Measurements from ENCODE around the gene TMEM242. TPM values are rescaled to one million over a fixed set of nuclear protein-coding genes. Genes with fewer than 3 reads are reported as not detected.

Gene TMEM242
- total and polyA plus RNA-seq, 10 of the 15 experiments (the other 5 are each of a cell fraction or from before 2014, with no cell fraction given): 2.8 to 9.8 (median 5.5) TPM

- Histone ChIP-seq H3K79me2 (ENCODE audit: control insufficient read depth, insufficient read depth, low read length) (no peaks in the 10 kb centered on the region), H3K27ac (ENCODE audit: control insufficient read depth, insufficient read depth) (no peak overlapping the region), H3K4me2 (ENCODE audit: control insufficient read depth, insufficient read depth) (no peak overlapping the region), H4K20me1 (ENCODE audit: control insufficient read depth, insufficient read depth) (no peaks in the 10 kb centered on the region), H3K36me3 (ENCODE audit: control insufficient read depth in 2 of 2, insufficient read depth in 2 of 2, low read length in 1 of 2) (no peaks in the 10 kb centered on the region), H3K9me3 (replicated peaks; ENCODE audit: control insufficient read depth, insufficient read depth, low read length) (no peaks in the 10 kb centered on the region), H2AFZ (ENCODE audit: control insufficient read depth, low read depth, low read length) (no peak overlapping the region), H3K27me3 (replicated peaks in 1 of 2; ENCODE audit: control insufficient read depth in 2 of 2, insufficient read depth in 2 of 2, low read length in 1 of 2) (no peaks in the 10 kb centered on the region), H3K4me1 (ENCODE audit: control insufficient read depth, insufficient read depth, low read length) (no peaks in the 10 kb centered on the region), H3K9ac (ENCODE audit: control insufficient read depth, insufficient read depth, low read length) (no peak overlapping the region), H3K4me3 (no peak overlapping the region)
- ChIA-PET RAD21 (ENCODE audit: unreplicated experiment) (no interaction called here), SMC1A (ENCODE audit: uncharacterized antibody, unreplicated experiment) (no interaction called here), CTCF (interaction anchor here (0.8 kb wide), 1 partner anchor 10 kb away, joined by 3 read pairs; no protein-coding TSS in a partner anchor), POLR2A (no interaction called here)
- in situ Hi-C loops (cut with MboI): no loop called here
- BruUV-seq (replicated peaks): no TSS peak
- FAIRE-seq (no peak), ATAC-seq (peak; percentile 35; the same call in 1 of the 3 replicates), DNase-seq (ENCODE audit: low read depth, low spot score) (no peak)
- 39% methylated on average over 7 of the region's 9 CpGs for WGBS (ENCODE audit: insufficient coverage, insufficient replicate concordance, low lambda C conversion rate, missing lambda C conversion rate)
- intact Hi-C loops (cut with micrococcal nuclease; ENCODE audit: unreplicated experiment): no loop called here
- TF ChIP-seq JUNB (IDR thresholded peaks at IDR 0.05): no peak
- TF ChIP-seq, protein P1, sequence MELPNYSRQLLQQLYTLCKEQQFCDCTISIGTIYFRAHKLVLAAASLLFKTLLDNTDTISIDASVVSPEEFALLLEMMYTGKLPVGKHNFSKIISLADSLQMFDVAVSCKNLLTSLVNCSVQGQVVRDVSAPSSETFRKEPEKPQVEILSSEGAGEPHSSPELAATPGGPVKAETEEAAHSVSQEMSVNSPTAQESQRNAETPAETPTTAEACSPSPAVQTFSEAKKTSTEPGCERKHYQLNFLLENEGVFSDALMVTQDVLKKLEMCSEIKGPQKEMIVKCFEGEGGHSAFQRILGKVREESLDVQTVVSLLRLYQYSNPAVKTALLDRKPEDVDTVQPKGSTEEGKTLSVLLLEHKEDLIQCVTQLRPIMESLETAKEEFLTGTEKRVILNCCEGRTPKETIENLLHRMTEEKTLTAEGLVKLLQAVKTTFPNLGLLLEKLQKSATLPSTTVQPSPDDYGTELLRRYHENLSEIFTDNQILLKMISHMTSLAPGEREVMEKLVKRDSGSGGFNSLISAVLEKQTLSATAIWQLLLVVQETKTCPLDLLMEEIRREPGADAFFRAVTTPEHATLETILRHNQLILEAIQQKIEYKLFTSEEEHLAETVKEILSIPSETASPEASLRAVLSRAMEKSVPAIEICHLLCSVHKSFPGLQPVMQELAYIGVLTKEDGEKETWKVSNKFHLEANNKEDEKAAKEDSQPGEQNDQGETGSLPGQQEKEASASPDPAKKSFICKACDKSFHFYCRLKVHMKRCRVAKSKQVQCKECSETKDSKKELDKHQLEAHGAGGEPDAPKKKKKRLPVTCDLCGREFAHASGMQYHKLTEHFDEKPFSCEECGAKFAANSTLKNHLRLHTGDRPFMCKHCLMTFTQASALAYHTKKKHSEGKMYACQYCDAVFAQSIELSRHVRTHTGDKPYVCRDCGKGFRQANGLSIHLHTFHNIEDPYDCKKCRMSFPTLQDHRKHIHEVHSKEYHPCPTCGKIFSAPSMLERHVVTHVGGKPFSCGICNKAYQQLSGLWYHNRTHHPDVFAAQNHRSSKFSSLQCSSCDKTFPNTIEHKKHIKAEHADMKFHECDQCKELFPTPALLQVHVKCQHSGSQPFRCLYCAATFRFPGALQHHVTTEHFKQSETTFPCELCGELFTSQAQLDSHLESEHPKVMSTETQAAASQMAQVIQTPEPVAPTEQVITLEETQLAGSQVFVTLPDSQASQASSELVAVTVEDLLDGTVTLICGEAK (IDR thresholded peaks at IDR 0.05; ENCODE audit: borderline replicate concordance): no peak
- TF ChIP-seq WRNIP1 (IDR thresholded peaks at IDR 0.05; ENCODE audit: borderline replicate concordance, low read depth, low read length): no peak
- no peak for TF ChIP-seq LARP7 (IDR thresholded peaks at IDR 0.05)
- TF ChIP-seq CBX3 (IDR thresholded peaks at IDR 0.05; ENCODE audit: borderline replicate concordance, low read depth): no peak
- TF ChIP-seq MAX (IDR thresholded peaks at IDR 0.05; ENCODE audit: low read depth, low read length): no peak
- no peak for TF ChIP-seq DPF2 (IDR thresholded peaks at IDR 0.05)
- TF ChIP-seq STAT1 (conservative IDR thresholded peaks at IDR 0.05): no peak
- TF ChIP-seq CREB1 (IDR thresholded peaks at IDR 0.05; ENCODE audit: low read depth): no peak
- TF ChIP-seq MTA3 (IDR thresholded peaks at IDR 0.05; ENCODE audit: borderline replicate concordance, low read length): no peak
- no peak for TF ChIP-seq GATAD2B (conservative IDR thresholded peaks at IDR 0.05; ENCODE audit: low read depth)
- TF ChIP-seq ZZZ3 (IDR thresholded peaks at IDR 0.05; ENCODE audit: control insufficient read depth, insufficient read length, low read depth): no peak
- TF ChIP-seq POLR2AphosphoS5 (IDR thresholded peaks at IDR 0.05; ENCODE audit: low read length): no peak
- no peak for TF ChIP-seq SMAD5 (IDR thresholded peaks at IDR 0.05; ENCODE audit: low read depth)
- no peak for TF ChIP-seq FOXM1 (IDR thresholded peaks at IDR 0.05; ENCODE audit: low read depth, low read length)
- no peak for TF ChIP-seq FOXK2 (IDR thresholded peaks at IDR 0.05)
- TF ChIP-seq NFXL1 (IDR thresholded peaks at IDR 0.05; ENCODE audit: borderline replicate concordance): no peak
- no peak for TF ChIP-seq ELK1 (IDR thresholded peaks at IDR 0.05; ENCODE audit: low read depth, low read length)
- no peak for TF ChIP-seq EZH2 (IDR thresholded peaks at IDR 0.05; ENCODE audit: borderline replicate concordance, control insufficient read depth, low read depth, low read length)
Measured at GRCh38 chr6:157281570-157281969, 41.7 kb downstream of the TMEM242 start.
